Type B pancreatic cell (in vitro differentiated cells): ENCODE data around the gene DNAJC5G. TPM values are rescaled to one million over a fixed set of nuclear protein-coding genes. Genes with fewer than 3 reads are reported as not detected.
"Not testable (repeated sequence)": the region's sequence is repeated elsewhere in the genome, so short reads cannot be mapped to it uniquely, and the experiment has no call there.

Experiments
- DNase-seq: peaks from one replicate; pipeline ENCODE4 v3.0.0; 2021; ENCODE audit warnings: mixed read lengths; ENCODE audit not compliant: unreplicated experiment; ENCODE audit errors: extremely low spot score
- H3K27ac Mint-ChIP-seq: 2 replicates; pipeline ENCODE4 v1.8.0; 2021; ENCODE audit warnings: mild to moderate bottlenecking, mixed read lengths
- H3K27me3 Mint-ChIP-seq: 2 replicates; pipeline ENCODE4 v1.8.0; 2021; ENCODE audit warnings: mixed read lengths
- H3K36me3 Mint-ChIP-seq: 2 replicates; pipeline ENCODE4 v1.8.0; 2021; ENCODE audit warnings: mixed read lengths
- H3K4me1 Mint-ChIP-seq: one replicate; pipeline ENCODE4 v1.8.0; 2021; ENCODE audit warnings: mixed read lengths; ENCODE audit not compliant: unreplicated experiment
- H3K4me3 Mint-ChIP-seq: 2 replicates; pipeline ENCODE4 v1.8.0; 2021; ENCODE audit warnings: mild to moderate bottlenecking, mixed read lengths
- H3K9me3 Mint-ChIP-seq: 2 replicates; pipeline ENCODE4 v1.8.0; 2021; ENCODE audit warnings: mixed read lengths
- total RNA-seq: library from RNA; stranded (reverse); gene quantifications from 2 replicates; pipeline ENCODE4 v1.2.1, GENCODE V29; 2021; ENCODE audit warnings: low replicate concordance
- TF ChIP-seq, protein P1 (sequence below): fragments of 200-600 bp; sonication (generic); conservative IDR thresholded peaks from 2 replicates; pipeline ENCODE4 v1.5.0; 2021; ENCODE audit warnings: antibody characterized with exemption, mild to moderate bottlenecking

The DNAJC5G gene
- total RNA-seq, 1 donor from 2014 or later: not detected

DNA sequence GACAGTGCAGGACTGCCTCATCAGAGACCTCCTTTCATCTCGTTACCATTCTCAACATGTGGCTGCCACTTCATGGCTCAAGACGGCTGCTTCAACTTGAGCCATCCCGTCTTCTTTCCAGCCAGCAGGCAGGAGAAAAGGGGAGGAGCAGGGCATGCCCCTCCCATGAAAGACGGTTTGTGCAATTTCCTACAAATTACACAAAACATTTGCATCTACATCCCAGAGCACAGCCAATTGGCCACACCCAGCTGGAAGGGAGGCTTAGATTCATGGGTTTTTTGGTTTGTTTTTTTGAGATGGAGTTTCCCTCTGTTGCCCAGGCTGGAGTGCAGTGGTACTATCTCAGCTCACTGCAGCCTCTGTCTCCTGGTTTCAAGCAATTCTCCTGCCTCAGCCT is 21.2 kb downstream of the DNAJC5G start:
- Mint-ChIP-seq H3K4me1 (peaks cover 7% of the 10 kb centered on the region), H3K4me3 (no peak overlapping the region)

DNA sequence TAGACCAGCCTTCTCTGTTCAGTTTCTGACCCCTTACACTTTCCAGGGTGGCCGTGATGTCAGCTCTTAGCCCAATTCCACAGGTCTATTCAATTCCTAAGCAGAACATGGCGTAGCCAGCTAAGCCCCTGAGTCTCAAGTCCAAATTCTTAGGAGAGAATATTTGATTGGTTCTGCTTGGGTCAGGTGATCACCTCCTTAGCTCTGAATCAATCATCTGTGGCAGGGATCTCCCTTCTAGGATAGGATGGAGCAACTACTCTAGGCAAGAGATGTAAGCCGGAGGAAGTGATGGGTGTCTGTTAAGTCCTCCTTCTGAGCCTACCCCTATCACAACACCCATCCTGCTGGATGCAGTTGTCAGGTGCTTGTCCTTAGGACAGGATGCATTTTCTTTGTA is 22.0 kb downstream of the DNAJC5G start:
- Mint-ChIP-seq H3K27ac (no peak overlapping the region), H3K36me3 (no peaks in the 10 kb centered on the region), H3K4me1 (peaks cover 7% of the 10 kb centered on the region), H3K9me3 (no peaks in the 10 kb centered on the region), H3K27me3 (peaks cover 42% of the 10 kb centered on the region), H3K4me3 (no peak overlapping the region)
- DNase-seq: no peak
- TF ChIP-seq, protein P1, sequence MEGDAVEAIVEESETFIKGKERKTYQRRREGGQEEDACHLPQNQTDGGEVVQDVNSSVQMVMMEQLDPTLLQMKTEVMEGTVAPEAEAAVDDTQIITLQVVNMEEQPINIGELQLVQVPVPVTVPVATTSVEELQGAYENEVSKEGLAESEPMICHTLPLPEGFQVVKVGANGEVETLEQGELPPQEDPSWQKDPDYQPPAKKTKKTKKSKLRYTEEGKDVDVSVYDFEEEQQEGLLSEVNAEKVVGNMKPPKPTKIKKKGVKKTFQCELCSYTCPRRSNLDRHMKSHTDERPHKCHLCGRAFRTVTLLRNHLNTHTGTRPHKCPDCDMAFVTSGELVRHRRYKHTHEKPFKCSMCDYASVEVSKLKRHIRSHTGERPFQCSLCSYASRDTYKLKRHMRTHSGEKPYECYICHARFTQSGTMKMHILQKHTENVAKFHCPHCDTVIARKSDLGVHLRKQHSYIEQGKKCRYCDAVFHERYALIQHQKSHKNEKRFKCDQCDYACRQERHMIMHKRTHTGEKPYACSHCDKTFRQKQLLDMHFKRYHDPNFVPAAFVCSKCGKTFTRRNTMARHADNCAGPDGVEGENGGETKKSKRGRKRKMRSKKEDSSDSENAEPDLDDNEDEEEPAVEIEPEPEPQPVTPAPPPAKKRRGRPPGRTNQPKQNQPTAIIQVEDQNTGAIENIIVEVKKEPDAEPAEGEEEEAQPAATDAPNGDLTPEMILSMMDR: no peak

More for the DNA sequence above, 21.2 kb downstream of the DNAJC5G start:
- Mint-ChIP-seq H3K27me3 (peaks cover 48% of the 10 kb centered on the region), H3K9me3 (no peaks in the 10 kb centered on the region), H3K36me3 (no peaks in the 10 kb centered on the region), H3K27ac (no peak overlapping the region)
- DNase-seq: no peak
- TF ChIP-seq, protein P1: no peak

DNA sequence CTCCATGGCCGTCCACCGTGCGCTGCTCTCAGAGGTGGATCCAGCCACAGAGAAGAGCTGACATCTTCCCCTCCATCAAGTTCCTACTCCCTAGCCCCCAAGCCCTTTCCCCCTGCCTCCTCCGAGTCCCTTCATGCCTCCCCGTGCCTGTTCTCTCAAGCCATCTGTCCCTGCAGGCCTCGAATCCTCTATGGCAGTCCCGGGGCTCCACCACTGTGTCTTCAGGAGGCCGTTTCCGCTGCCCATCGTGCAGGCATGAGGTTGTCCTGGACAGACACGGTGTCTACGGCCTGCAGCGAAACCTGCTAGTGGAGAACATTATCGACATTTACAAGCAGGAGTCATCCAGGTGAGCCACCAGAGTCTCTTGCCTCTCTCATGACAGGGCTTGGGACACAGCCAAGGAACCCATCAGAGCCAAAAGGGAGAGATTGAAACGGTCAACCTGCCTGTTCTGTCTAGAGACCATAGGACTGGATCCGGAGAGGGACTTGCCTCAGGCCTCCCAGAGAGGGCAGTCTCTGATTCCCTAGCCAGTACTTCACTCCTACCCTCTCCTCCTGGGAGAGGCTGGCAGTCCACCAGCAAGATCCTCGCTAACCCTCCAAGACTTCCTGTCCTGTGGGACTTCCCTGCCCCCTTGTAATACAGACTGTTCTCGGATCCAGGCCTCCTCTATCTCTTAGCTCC is 23.3 kb downstream of the DNAJC5G start:
- Mint-ChIP-seq H3K4me1 (peaks cover under 1% of the 10 kb centered on the region), H3K4me3 (no peak overlapping the region), H3K9me3 (no peaks in the 10 kb centered on the region), H3K36me3 (no peaks in the 10 kb centered on the region), H3K27me3 (peaks cover 33% of the 10 kb centered on the region), H3K27ac (no peak overlapping the region)
- no peak for DNase-seq
- TF ChIP-seq, protein P1: no peak

DNA sequence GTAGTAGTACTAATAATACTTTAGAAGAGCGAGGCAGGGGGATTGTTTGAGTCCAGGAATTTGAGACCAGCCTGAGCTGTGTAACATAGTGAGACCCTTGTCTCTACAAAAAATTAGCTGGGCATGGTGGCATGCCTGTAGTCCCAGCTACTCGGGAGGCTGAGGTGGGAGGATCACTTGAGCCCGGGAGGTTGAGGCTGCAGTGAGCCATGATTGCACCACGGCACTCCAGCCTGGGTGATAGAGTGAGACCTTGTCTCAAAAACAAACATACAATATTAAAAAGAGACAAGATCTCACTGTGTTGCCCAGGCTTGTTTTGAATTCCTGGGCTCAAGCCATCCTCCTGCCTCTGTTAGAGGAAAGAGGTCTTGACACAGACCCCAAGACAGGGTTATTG is 25.4 kb downstream of the DNAJC5G start:
- not testable (repeated sequence) for H3K27ac Mint-ChIP-seq, H3K4me3 Mint-ChIP-seq, H3K36me3 Mint-ChIP-seq

DNA sequence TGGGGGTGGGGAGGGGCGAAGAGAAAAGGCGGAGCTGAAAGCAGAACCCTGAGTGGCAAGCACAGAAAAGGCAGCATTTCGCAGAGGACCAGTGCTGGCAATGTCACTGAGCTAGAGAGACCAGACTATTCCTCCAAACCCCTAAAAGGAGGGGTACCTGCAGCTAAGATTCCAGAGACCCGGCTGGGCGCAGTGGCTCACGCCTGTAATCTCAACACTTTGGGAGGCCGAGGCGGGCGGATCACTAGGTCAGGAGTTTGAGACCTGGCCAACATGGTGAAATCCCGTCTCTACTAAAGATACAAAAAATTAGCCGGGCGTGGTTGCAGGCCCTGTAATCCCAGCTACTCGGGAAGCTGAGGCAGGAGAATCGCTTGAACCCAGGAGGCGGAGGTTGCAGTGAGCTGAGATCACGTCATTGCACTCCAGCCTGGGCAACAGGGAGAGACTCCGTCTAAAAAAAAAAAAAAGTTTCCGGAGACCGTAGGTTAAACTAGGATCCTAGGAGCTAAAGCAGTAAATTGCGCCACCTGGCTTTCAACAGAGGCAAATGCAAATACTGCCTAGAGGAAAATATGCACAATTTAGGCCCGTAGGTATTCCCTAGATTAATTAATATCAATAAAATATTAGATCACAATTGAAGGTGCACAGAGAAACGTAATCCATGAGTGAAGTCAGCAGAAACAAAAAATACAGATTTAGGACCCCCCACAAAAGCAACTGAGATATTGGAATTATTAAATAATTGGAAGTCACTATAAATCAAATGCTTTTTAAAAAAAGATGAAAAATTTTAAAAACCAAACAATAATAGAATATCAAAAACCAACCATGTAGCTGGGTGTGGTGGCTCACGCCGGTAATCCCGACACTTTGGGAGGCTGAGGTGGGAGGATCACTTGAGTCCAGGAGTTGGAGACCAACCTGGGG is 28.1 kb downstream of the DNAJC5G start:
- Mint-ChIP-seq H3K4me1 (no peaks in the 10 kb centered on the region), H3K9me3 (no peaks in the 10 kb centered on the region), H3K27me3 (peaks cover 56% of the 10 kb centered on the region), H3K27ac (no peak overlapping the region), H3K36me3 (no peaks in the 10 kb centered on the region), H3K4me3 (peak overlapping the region; percentile 23)
- TF ChIP-seq, protein P1: peak; percentile 97
- DNase-seq: no peak

More for the DNA sequence above, 25.4 kb downstream of the DNAJC5G start:
- not testable (repeated sequence) for H3K4me1 Mint-ChIP-seq, DNase-seq, H3K9me3 Mint-ChIP-seq
- peaks cover 48% of the 10 kb centered on the region for H3K27me3 Mint-ChIP-seq
